Caco-2 (cell line): ENCODE measurements around the gene CAPN5. TPM values are rescaled to one million over a fixed set of nuclear protein-coding genes. Genes with fewer than 3 reads are reported as not detected.

Experiments used
- BruUV-seq: library from RNA; stranded (reverse); fragments of 400-500 nt; replicated peaks from 2 replicates; lab custom pipeline; 2021; lab: Mats Ljungman, UMichigan
- CTCF ChIA-PET: fragments of 300-600 bp; sonication (Branson Sonifier 250); formaldehyde crosslinking; loops from one replicate; lab custom pipeline; 2022; ENCODE audit warnings: antibody characterized with exemption; lab: Charles Lee
- POLR2A ChIA-PET: fragments of 300-600 bp; sonication (Branson Sonifier 250); formaldehyde crosslinking; loops from one replicate; lab custom pipeline; 2022; ENCODE audit warnings: antibody characterized with exemption; lab: Charles Lee
- DNase-seq, 2 experiments: peaks; one replicate each; pipeline versions ENCODE4 v3.0.0 to v3.0.0-alpha.2; 2020 to 2022
- H3K27me3 ChIP-seq: replicated peaks from 2 replicates; pipeline ENCODE4 v1.6.0; 2011; ENCODE audit warnings: low read length; ENCODE audit not compliant: control insufficient read depth, insufficient read depth
- H3K36me3 ChIP-seq: 2 replicates; pipeline ENCODE4 v1.5.1; 2011; ENCODE audit warnings: low read length; ENCODE audit not compliant: control insufficient read depth, insufficient read depth
- H3K4me1 ChIP-seq: fragments of 250-450 bp; sonication (Bioruptor Pico); 2 replicates; pipeline ENCODE4 v1.5.1; 2020; ENCODE audit warnings: mild to moderate bottlenecking
- H3K4me3 ChIP-seq: 2 replicates; pipeline ENCODE4 v1.5.1; 2011; ENCODE audit warnings: low read depth, mild to moderate bottlenecking, control low read depth, low read length
- H3K9me3 ChIP-seq: fragments of 250-450 bp; sonication (Bioruptor Pico); 2 replicates; pipeline ENCODE4 v1.5.1; 2020; ENCODE audit warnings: mild to moderate bottlenecking, moderate library complexity
- H3K27ac Mint-ChIP-seq: one replicate; pipeline ENCODE4 v1.8.0; 2022; ENCODE audit warnings: mixed read lengths; ENCODE audit not compliant: unreplicated experiment
- H3K27me3 Mint-ChIP-seq: one replicate; pipeline ENCODE4 v1.8.0; 2022; ENCODE audit warnings: mixed read lengths; ENCODE audit not compliant: insufficient read depth, unreplicated experiment
- H3K36me3 Mint-ChIP-seq: one replicate; pipeline ENCODE4 v1.8.0; 2022; ENCODE audit warnings: mild to moderate bottlenecking, mixed read lengths; ENCODE audit not compliant: insufficient read depth, unreplicated experiment
- H3K4me1 Mint-ChIP-seq: one replicate; pipeline ENCODE4 v1.8.0; 2022; ENCODE audit warnings: low read depth, mixed read lengths; ENCODE audit not compliant: unreplicated experiment
- H3K4me3 Mint-ChIP-seq: one replicate; pipeline ENCODE4 v1.8.0; 2022; ENCODE audit warnings: mild to moderate bottlenecking, moderate library complexity, mixed read lengths; ENCODE audit not compliant: unreplicated experiment
- H3K9me3 Mint-ChIP-seq: one replicate; pipeline ENCODE4 v1.8.0; 2022; ENCODE audit warnings: mixed read lengths; ENCODE audit not compliant: unreplicated experiment
- CTCF ChIP-seq, 2 experiments: fragments of 200-600 bp in 1 of 2; IDR thresholded peaks; 1 replicate in 1 of 2; 2 replicates in 1 of 2; pipeline versions ENCODE4 v1.5.1 to v1.8.0; 2011 to 2022; ENCODE audit warnings: antibody characterized with exemption in 1 of 2, control low read depth in 1 of 2, inconsistent platforms in 1 of 2, low read depth in 1 of 2, low read length in 1 of 2, mild to moderate bottlenecking in 1 of 2, moderate library complexity in 1 of 2; ENCODE audit not compliant: insufficient read depth in 1 of 2, severe bottlenecking in 1 of 2, unreplicated experiment in 1 of 2
- intact Hi-C: fragments of 100-400 bp; cut with micrococcal nuclease; formaldehyde crosslinking; loops from one replicate; pipeline ENCODE4 v1.10.0; 2022; ENCODE audit not compliant: unreplicated experiment
- total RNA-seq: library from RNA; stranded (reverse); gene quantifications from 2 replicates; pipeline ENCODE4 v1.2.3, GENCODE V29; 2022

CAPN5 gene
- total RNA-seq, 1 experiment from 2014 or later, result 21.2 TPM

DNA sequence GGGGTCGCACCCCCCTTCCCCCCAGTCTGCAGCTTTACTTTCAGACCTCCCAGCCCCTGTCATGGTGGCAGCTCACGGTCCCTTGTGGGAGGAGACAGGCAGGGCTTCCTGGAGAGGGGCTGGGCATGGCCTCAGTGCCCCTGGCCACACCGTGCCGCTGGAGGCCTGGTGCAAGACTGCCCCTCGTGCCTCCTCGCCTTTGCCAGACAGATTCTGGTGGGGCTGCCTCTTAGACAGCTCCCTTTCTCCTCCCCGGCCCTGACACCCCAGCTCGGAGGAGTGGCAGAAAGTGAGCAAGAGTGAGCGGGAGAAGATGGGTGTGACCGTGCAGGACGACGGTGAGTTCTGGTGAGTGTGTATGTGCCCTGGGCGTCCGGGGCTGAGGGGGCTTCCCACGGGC lies 49.2 kb downstream of the CAPN5 start:
- intact Hi-C loops, result no loop called here
- Mint-ChIP-seq H3K36me3 (no peaks in the 10 kb centered on the region), H3K9me3 (no peaks in the 10 kb centered on the region), H3K27ac (no peak overlapping the region), H3K4me1 (no peaks in the 10 kb centered on the region), H3K4me3 (no peak overlapping the region), H3K27me3 (no peaks in the 10 kb centered on the region)
- ChIA-PET CTCF (interaction anchor here (1.0 to 1.9 kb wide), 3 partner anchors 12 to 195 kb away, joined by 4 to 11 read pairs (median 7); partner anchors contain the start of gene MYO7A), POLR2A (interaction anchor here (0.5 kb wide), 1 partner anchor 69 kb away, joined by 9 read pairs; no protein-coding TSS in a partner anchor)
- Histone ChIP-seq H3K9me3 (no peaks in the 10 kb centered on the region), H3K27me3 (no peaks in the 10 kb centered on the region), H3K36me3 (no peaks in the 10 kb centered on the region), H3K4me3 (no peak overlapping the region), H3K4me1 (no peaks in the 10 kb centered on the region)
- no TSS peak for BruUV-seq
- DNase-seq, result no peak
- TF ChIP-seq CTCF (IDR thresholded peaks at IDR 0.05; ENCODE audit: insufficient read depth in 1 of 2, low read depth in 1 of 2, low read length in 1 of 2, severe bottlenecking in 1 of 2, unreplicated experiment in 1 of 2), result no peak

- no peak for TF ChIP-seq CTCF (IDR thresholded peaks at IDR 0.05; ENCODE audit: insufficient read depth in 1 of 2, low read depth in 1 of 2, low read length in 1 of 2, severe bottlenecking in 1 of 2, unreplicated experiment in 1 of 2)
- intact Hi-C loops, result no loop called here
- H3K4me3 ChIP-seq, result no peak overlapping the region
- DNase-seq, result no peak
- no peaks in the 10 kb centered on the region for H3K9me3 ChIP-seq
- no peaks in the 10 kb centered on the region for H3K27me3 ChIP-seq
- Mint-ChIP-seq H3K27ac (no peak overlapping the region), H3K9me3 (no peaks in the 10 kb centered on the region), H3K36me3 (no peaks in the 10 kb centered on the region), H3K27me3 (no peaks in the 10 kb centered on the region), H3K4me3 (no peak overlapping the region), H3K4me1 (no peaks in the 10 kb centered on the region)
- no peaks in the 10 kb centered on the region for H3K4me1 ChIP-seq
- no TSS peak for BruUV-seq
- H3K36me3 ChIP-seq, result no peaks in the 10 kb centered on the region
- ChIA-PET CTCF (interaction anchor here (0.5 to 1.7 kb wide), 2 partner anchors 10 to 70 kb away, joined by 4 to 5 read pairs; no protein-coding TSS in a partner anchor), POLR2A (no interaction called here)
Observed at GRCh38 chr11:77117492-77117891, 50.7 kb downstream of the CAPN5 start.

- Histone ChIP-seq H3K4me3 (no peak overlapping the region), H3K9me3 (no peaks in the 10 kb centered on the region), H3K4me1 (no peaks in the 10 kb centered on the region), H3K36me3 (no peaks in the 10 kb centered on the region), H3K27me3 (no peaks in the 10 kb centered on the region)
- ChIA-PET CTCF (no interaction called here), POLR2A (no interaction called here)
- no peaks in the 10 kb centered on the region for H3K9me3 Mint-ChIP-seq
- intact Hi-C loops, result no loop called here
- H3K36me3 Mint-ChIP-seq, result no peaks in the 10 kb centered on the region
- no peak overlapping the region for H3K27ac Mint-ChIP-seq
- no peaks in the 10 kb centered on the region for H3K4me1 Mint-ChIP-seq
- DNase-seq, result no peak
- no peak overlapping the region for H3K4me3 Mint-ChIP-seq
- BruUV-seq, result no TSS peak
- TF ChIP-seq CTCF (IDR thresholded peaks at IDR 0.05; ENCODE audit: insufficient read depth in 1 of 2, low read depth in 1 of 2, low read length in 1 of 2, severe bottlenecking in 1 of 2, unreplicated experiment in 1 of 2), result no peak
- H3K27me3 Mint-ChIP-seq, result no peaks in the 10 kb centered on the region
Observed at GRCh38 chr11:77118086-77118485, 51.3 kb downstream of the CAPN5 start.
